HTR-8/SVneo (cell line): ENCODE measurements around the gene TMEM255A.

Experiments
- DNase-seq: peaks from one replicate; pipeline ENCODE4 v3.0.0; 2011; ENCODE audit warnings: low spot score, mixed read lengths; ENCODE audit not compliant: insufficient read length
- FAIRE-seq: peaks from 2 replicates; lab custom pipeline; 2011; peaks lifted over from hg19 to GRCh38; lab: Jason Lieb, UNC

The TMEM255A gene

GRCh38 chrX:120308959-120309872 is 2.0 kb downstream of the TMEM255A start:
- no peak for FAIRE-seq

GRCh38 chrX:120308558-120308957 is 2.7 kb downstream of the TMEM255A start:
- no peak for FAIRE-seq
- no peak for DNase-seq

More at GRCh38 chrX:120308959-120309872, 2.0 kb downstream of the TMEM255A start:
- no peak for DNase-seq

- no peak for FAIRE-seq
Observed at GRCh38 chrX:120306630-120307029, 4.6 kb downstream of the TMEM255A start.

GRCh38 chrX:120305531-120306141 is 5.6 kb downstream of the TMEM255A start:
- DNase-seq (no peak), FAIRE-seq (no peak)

More at GRCh38 chrX:120306630-120307029, 4.6 kb downstream of the TMEM255A start:
- no peak for DNase-seq

- FAIRE-seq (no peak), DNase-seq (no peak)
Observed at GRCh38 chrX:120304256-120304655, 7.0 kb downstream of the TMEM255A start.

GRCh38 chrX:120302434-120302833 is 8.8 kb downstream of the TMEM255A start:
- FAIRE-seq, result no peak
- DNase-seq, result no peak

- no peak for DNase-seq
- no peak for FAIRE-seq
Observed at GRCh38 chrX:120301960-120302359, 9.3 kb downstream of the TMEM255A start.

GRCh38 chrX:120301497-120301896 is 9.8 kb downstream of the TMEM255A start:
- DNase-seq, result no peak
- no peak for FAIRE-seq

- FAIRE-seq (no peak), DNase-seq (no peak)
Observed at GRCh38 chrX:120299928-120300327, 11.3 kb downstream of the TMEM255A start.

- no peak for FAIRE-seq
- no peak for DNase-seq
Observed at GRCh38 chrX:120297923-120298322, 13.3 kb downstream of the TMEM255A start.

GRCh38 chrX:120294651-120295050 is 16.6 kb downstream of the TMEM255A start:
- no peak for DNase-seq
- no peak for FAIRE-seq

GRCh38 chrX:120293015-120293414 is 18.2 kb downstream of the TMEM255A start:
- no peak for DNase-seq
- no peak for FAIRE-seq

- no peak for FAIRE-seq
- no peak for DNase-seq
Observed at GRCh38 chrX:120291211-120291610, 20.1 kb downstream of the TMEM255A start.

GRCh38 chrX:120290107-120290506 is 21.2 kb downstream of the TMEM255A start:
- no peak for DNase-seq
- no peak for FAIRE-seq

GRCh38 chrX:120287513-120288112 is 23.6 kb downstream of the TMEM255A start:
- DNase-seq (no peak), FAIRE-seq (no peak)

GRCh38 chrX:120286733-120287512 is 24.3 kb downstream of the TMEM255A start:
- FAIRE-seq (no peak), DNase-seq (no peak)

- DNase-seq (no peak), FAIRE-seq (no peak)
Observed at GRCh38 chrX:120282697-120283096, 28.6 kb downstream of the TMEM255A start.

GRCh38 chrX:120281761-120282160 is 29.5 kb downstream of the TMEM255A start:
- FAIRE-seq (no peak), DNase-seq (no peak)

GRCh38 chrX:120281021-120281624 is 30.1 kb downstream of the TMEM255A start:
- DNase-seq (no peak), FAIRE-seq (no peak)

GRCh38 chrX:120274958-120275357 is 36.3 kb downstream of the TMEM255A start:
- FAIRE-seq (no peak), DNase-seq (no peak)
